Activated CD8-positive, alpha-beta memory T cell treated with anti-CD3 and anti-CD28 coated beads, Interleukin-2, amount 50 U/mL, for 1 hour (primary cell): Measurements from ENCODE around the gene VPS51.
"Not testable (repeated sequence)": the region's sequence is repeated elsewhere in the genome, so short reads cannot be mapped to it uniquely, and the experiment has no call there.

Experiments used
- DNase-seq: peaks from one replicate; pipeline ENCODE4 v3.0.0-alpha.2; 2020; ENCODE audit errors: extremely low read depth

The VPS51 gene

GRCh38 chr11:65133724-65134123, 37.7 kb downstream of the VPS51 start:
- DNase-seq = no peak

GRCh38 chr11:65134240-65134951, 38.4 kb downstream of the VPS51 start, which contains the start of gene SYVN1:
TSS of gene SYVN1 (minus strand) at chr11:65134519. CDS start at chr11:65133601, 918 bp downstream.
- peak; percentile 76 for DNase-seq

GRCh38 chr11:65134952-65135632, 39.1 kb downstream of the VPS51 start:
- DNase-seq = peak; percentile 66

- no peak for DNase-seq
These were observed 39.7 kb downstream of the VPS51 start for GRCh38 chr11:65135633-65136145.

GRCh38 chr11:65136515-65137096, 40.6 kb downstream of the VPS51 start:
- no peak for DNase-seq

DNA sequence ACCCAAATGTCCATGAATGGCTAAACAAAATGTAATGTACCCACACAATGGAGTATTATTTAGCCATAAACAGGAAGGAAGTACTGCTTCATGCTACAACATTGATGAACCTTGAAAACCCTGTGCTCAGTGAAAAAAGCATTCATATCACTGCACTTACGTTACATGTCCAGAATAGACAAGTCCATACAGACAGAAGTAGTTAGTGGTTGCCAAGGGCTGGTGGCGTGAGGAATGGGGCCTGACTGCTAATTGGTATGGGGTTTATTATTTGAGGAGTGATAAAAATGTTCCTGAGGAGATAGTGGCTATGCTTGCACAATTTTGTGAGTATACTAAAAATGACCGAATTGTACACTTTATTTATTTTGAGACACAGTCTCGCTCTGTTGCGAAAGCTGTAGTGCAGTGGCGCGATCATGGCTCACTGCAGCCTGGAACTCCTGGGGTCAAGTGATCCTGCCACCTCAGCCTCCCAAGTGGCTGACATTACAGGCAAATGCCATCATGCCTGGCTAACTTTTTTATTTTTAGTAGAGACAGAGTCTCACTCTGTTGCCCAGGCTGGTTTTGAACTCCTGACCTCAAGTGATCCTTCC, 46.0 kb downstream of the VPS51 start:
- no peak for DNase-seq

- no peak for DNase-seq
These were observed 51.5 kb downstream of the VPS51 start for GRCh38 chr11:65147352-65148075.

DNA sequence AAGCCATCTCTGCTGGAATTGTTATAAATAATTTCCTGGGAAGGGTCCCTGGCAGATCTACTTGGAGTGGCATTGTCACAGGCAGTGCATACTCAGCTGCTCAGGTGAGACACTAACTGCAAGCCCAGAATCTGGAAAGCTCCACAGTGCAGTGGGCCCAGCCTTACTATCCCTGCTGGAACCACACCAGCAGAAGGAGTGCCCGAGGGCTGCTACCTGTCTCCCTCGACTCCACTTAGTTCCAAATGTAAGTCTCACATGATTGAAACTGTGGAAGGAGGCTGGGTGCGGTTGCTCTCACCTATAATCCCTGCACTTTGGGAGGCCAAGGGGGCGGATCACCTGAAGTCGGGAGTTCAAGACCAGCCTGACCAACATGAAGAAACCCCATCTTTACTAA, 52.6 kb downstream of the VPS51 start:
- DNase-seq = no peak

GRCh38 chr11:65150131-65150508, 54.1 kb downstream of the VPS51 start:
- not testable (repeated sequence) for DNase-seq

- DNase-seq = no peak
These were observed 54.7 kb downstream of the VPS51 start for GRCh38 chr11:65150509-65151299.

- no peak for DNase-seq
These were observed 55.4 kb downstream of the VPS51 start for GRCh38 chr11:65151331-65151899.

DNA sequence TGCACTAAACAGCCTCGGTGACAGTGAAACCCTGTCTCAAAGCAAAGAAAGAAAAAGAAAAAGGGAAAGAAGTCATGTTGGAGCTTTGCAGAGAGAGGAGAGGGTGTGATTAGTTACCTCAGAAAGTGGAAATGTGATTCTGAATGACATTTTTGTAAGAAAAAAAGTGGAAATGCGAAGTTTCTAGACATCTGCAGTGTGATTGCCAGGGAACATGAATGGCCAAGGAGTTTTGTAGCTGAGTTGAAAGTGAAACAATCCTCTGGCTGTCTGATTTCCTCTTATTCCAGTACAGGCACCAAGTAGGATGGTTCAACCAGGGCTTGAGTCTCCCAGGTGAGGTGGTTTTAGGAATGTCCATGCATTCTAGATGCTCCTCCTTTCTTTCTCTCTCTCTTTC, 56.1 kb downstream of the VPS51 start:
- DNase-seq = no peak

DNA sequence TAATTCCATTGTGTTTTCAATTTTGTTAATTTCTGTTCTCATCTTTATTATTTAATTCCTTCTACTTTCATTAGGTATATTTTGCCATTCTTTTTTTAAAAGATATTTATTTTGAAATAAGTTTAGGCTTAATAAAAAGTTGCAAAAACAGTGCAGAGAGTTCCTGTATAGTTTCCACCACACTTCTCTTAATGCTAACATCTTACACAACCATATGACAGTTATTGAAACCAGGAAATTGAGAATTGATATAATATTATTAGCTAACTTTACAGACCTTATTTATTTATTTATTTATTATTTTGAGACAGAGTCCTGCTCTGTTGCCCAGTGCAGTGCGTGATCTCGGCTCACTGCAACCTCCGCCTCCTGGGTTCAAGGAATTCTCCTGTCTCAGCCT, 60.2 kb downstream of the VPS51 start:
- no peak for DNase-seq

DNA sequence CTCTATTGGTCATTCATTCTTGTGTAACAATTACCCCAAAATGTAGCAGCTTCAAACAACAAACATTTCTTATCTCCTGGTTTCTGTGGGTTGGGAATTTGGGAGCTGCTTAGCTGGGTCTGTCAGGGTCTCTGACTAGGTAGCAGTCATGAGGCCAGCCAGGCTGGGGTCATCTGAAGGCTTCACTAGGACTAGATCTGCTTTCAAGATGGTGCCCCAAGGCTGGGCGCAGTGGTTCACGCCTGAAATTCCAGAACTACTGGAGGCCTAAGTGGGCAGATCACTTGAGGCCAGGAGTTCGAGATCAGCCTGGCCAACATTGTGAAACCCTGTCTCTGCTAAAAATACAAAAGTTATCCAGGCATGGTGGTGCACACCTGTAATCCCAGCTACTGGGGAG, 60.9 kb downstream of the VPS51 start:
- DNase-seq = no peak

GRCh38 chr11:65157336-65157735, 61.3 kb downstream of the VPS51 start:
- DNase-seq = no peak

- no peak for DNase-seq
These were observed 63.0 kb downstream of the VPS51 start for GRCh38 chr11:65159012-65159411.

DNA sequence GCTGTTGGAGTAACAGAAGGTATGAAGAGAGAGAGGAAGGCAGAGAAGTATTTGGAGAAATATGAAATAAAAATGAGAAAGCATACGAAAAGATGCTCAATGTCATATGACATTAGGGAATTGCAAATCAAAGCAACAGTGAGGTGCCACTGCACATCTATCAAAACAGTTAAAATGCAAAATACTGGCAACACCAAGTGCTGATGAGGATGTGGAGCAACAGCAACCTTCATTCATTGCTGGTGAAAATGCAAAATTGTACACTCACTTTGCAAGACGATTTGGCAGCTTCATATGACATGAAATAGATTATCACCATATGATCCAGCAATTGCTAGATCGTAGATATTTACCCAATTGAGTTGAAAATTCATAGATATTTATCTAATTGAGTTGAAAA, 64.6 kb downstream of the VPS51 start:
- DNase-seq = no peak
